HG02970 (cell line): ENCODE results near the gene CHN1.

Experiments
- ATAC-seq: cut with Tn5 transposase; IDR thresholded peaks from one replicate; pipeline ENCODE4 v1.9.1; 2021; ENCODE audit warnings: mild to moderate bottlenecking, moderate library complexity, moderate number of reproducible peaks; ENCODE audit not compliant: unreplicated experiment, low FRiP score

Gene CHN1

GRCh38 chr2:174835797-174836255 lies 169.4 kb downstream of the CHN1 start:
- ATAC-seq = no peak

- no peak for ATAC-seq
Measured at GRCh38 chr2:174833737-174834136, 171.4 kb downstream of the CHN1 start.

GRCh38 chr2:174830561-174830960 lies 174.6 kb downstream of the CHN1 start:
- ATAC-seq = no peak

GRCh38 chr2:174829550-174829949 lies 175.6 kb downstream of the CHN1 start:
- ATAC-seq = no peak

GRCh38 chr2:174827371-174828369 lies 177.5 kb downstream of the CHN1 start:
- ATAC-seq = no peak

- ATAC-seq = no peak
Measured at GRCh38 chr2:174826051-174826450, 179.1 kb downstream of the CHN1 start.

GRCh38 chr2:174824068-174824467 lies 181.1 kb downstream of the CHN1 start:
- no peak for ATAC-seq

- ATAC-seq = no peak
Measured at GRCh38 chr2:174821628-174822027, 183.6 kb downstream of the CHN1 start.

- ATAC-seq = no peak
Measured at GRCh38 chr2:174820361-174820760, 184.8 kb downstream of the CHN1 start.

GRCh38 chr2:174815526-174815925 lies 189.7 kb downstream of the CHN1 start:
- no peak for ATAC-seq

- ATAC-seq = no peak
Measured at GRCh38 chr2:174812037-174812436, 193.1 kb downstream of the CHN1 start.

GRCh38 chr2:174807931-174808330 lies 197.2 kb downstream of the CHN1 start:
- no peak for ATAC-seq

- ATAC-seq = no peak
Measured at GRCh38 chr2:174805803-174806202, 199.4 kb downstream of the CHN1 start.

GRCh38 chr2:174802459-174802858 lies 202.7 kb downstream of the CHN1 start:
- ATAC-seq = no peak

GRCh38 chr2:174800436-174801205 lies 204.6 kb downstream of the CHN1 start:
- no peak for ATAC-seq

- ATAC-seq = no peak
Measured at GRCh38 chr2:174798801-174799200, 206.4 kb downstream of the CHN1 start.

GRCh38 chr2:174797781-174798276 lies 207.4 kb downstream of the CHN1 start:
- ATAC-seq = no peak

GRCh38 chr2:174796319-174796771 lies 208.8 kb downstream of the CHN1 start:
- no peak for ATAC-seq

- ATAC-seq = no peak
Measured at GRCh38 chr2:174794851-174795374, 210.3 kb downstream of the CHN1 start.

- no peak for ATAC-seq
Measured at GRCh38 chr2:174792309-174793025, 212.7 kb downstream of the CHN1 start.
